SK-N-MC (cell line): ENCODE results near the gene VSIG10L2.

Experiments used
- EZH2 ChIP-seq: fragments of 200-600 bp; sonication (generic); IDR thresholded peaks from one replicate; pipeline ENCODE4 v1.6.1; 2017; ENCODE audit warnings: antibody characterized with exemption
- POLR2AphosphoS5 ChIP-seq: IDR thresholded peaks from 2 replicates; pipeline ENCODE4 v1.6.1; 2012; ENCODE audit warnings: mild to moderate bottlenecking, low read depth, low read length, borderline replicate concordance

DNA sequence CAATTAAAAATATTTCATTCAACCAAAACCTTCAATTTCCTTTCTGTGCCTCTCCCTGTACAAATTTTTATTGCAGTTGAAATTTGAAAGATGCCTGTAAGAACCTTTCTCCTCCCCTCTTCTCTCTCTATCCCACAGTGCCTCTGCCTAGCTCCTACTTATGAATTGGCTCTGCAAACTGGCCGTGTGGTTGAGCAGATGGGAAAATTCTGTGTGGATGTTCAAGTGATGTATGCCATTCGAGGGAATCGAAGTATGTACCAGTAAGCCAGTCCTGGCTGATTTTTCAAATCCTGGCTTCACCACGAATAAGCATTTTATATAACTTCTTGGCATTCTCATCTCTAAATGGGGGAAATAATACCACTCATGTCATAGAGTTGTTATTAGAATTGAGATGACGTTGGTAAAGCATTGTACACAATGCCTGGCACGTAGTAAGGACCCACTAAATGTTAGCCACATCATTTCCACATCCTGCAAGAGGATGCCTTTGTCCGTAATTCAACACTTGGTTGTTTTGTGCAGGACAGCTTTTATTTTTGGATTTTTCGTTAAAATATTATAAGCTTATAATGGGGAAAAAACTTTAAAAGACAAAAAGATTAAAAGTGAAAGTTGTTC is 35.5 kb upstream of the VSIG10L2 start:
- TF ChIP-seq POLR2AphosphoS5 (no peak), EZH2 (no peak)
